CD4-positive, alpha-beta memory T cell (primary cell): ENCODE data around the gene CLEC4E. TPM values are rescaled to one million over a fixed set of nuclear protein-coding genes. Genes with fewer than 3 reads are reported as not detected.
"Not testable (repeated sequence)": the region's sequence is repeated elsewhere in the genome, so short reads cannot be mapped to it uniquely, and the experiment has no call there.

Source experiments
- CTCF ChIA-PET: fragments of 350-600 bp; sonication (Branson Sonifier 250); formaldehyde crosslinking; loops from one replicate; lab custom pipeline; 2021; ENCODE audit warnings: inconsistent platforms; ENCODE audit not compliant: partially characterized antibody; lab: Charles Lee
- POLR2A ChIA-PET: fragments of 350-600 bp; sonication (Branson Sonifier 250); formaldehyde crosslinking; loops from one replicate; lab custom pipeline; 2021; ENCODE audit not compliant: partially characterized antibody; lab: Charles Lee
- DNase-seq, 5 donors: peaks; one replicate each; pipeline versions ENCODE4 v3.0.0 to v3.0.0-alpha.2; 2020 to 2022; ENCODE audit warnings: mixed read lengths in 1 of 5
- H3K27ac ChIP-seq: one replicate; pipeline ENCODE4 v1.7.0; 2013; ENCODE audit warnings: low read depth, low read length
- H3K27me3 ChIP-seq: 2 replicates; pipeline ENCODE4 v1.7.0; 2013; ENCODE audit warnings: mild to moderate bottlenecking, low read length, moderate library complexity; ENCODE audit not compliant: insufficient read depth
- H3K36me3 ChIP-seq: 2 replicates; pipeline ENCODE4 v1.7.0; 2013; ENCODE audit warnings: mild to moderate bottlenecking, low read length, moderate library complexity; ENCODE audit not compliant: insufficient read depth
- H3K4me1 ChIP-seq: 2 replicates; pipeline ENCODE4 v1.7.0; 2013; ENCODE audit warnings: mild to moderate bottlenecking, low read length, moderate library complexity; ENCODE audit not compliant: insufficient read depth
- H3K4me3 ChIP-seq, 2 donors: one replicate each; pipeline ENCODE4 v1.7.0; 2013; ENCODE audit warnings: low read length in 2 of 2, mild to moderate bottlenecking in 1 of 2
- H3K9me3 ChIP-seq, 2 donors: one replicate each; pipeline ENCODE4 v1.7.0; 2013; ENCODE audit warnings: low read length in 2 of 2, control low read depth in 1 of 2; ENCODE audit not compliant: control insufficient read depth in 1 of 2
- H3K27ac Mint-ChIP-seq, 7 donors: one replicate each; pipeline ENCODE4 v1.8.0; 2020 to 2021; ENCODE audit warnings: mixed read lengths in 7 of 7, mild to moderate bottlenecking in 6 of 7, inconsistent platforms in 3 of 7, moderate library complexity in 3 of 7
- H3K27me3 Mint-ChIP-seq, 2 donors: one replicate each; pipeline ENCODE4 v1.8.0; 2020 to 2021; ENCODE audit warnings: mixed read lengths in 2 of 2
- H3K36me3 Mint-ChIP-seq, 2 donors: one replicate each; pipeline ENCODE4 v1.8.0; 2020 to 2021; ENCODE audit warnings: mixed read lengths in 2 of 2, inconsistent platforms in 1 of 2, mild to moderate bottlenecking in 1 of 2
- H3K4me1 Mint-ChIP-seq, 4 donors: one replicate each; pipeline ENCODE4 v1.8.0; 2020 to 2021; ENCODE audit warnings: mixed read lengths in 4 of 4, mild to moderate bottlenecking in 1 of 4
- H3K4me3 Mint-ChIP-seq, 8 donors: one replicate each; pipeline ENCODE4 v1.8.0; 2020 to 2021; ENCODE audit warnings: mixed read lengths in 8 of 8, mild to moderate bottlenecking in 7 of 8, moderate library complexity in 6 of 8, inconsistent platforms in 3 of 8
- H3K9me3 Mint-ChIP-seq, 8 donors: one replicate each; pipeline ENCODE4 v1.8.0; 2020 to 2021; ENCODE audit warnings: mixed read lengths in 8 of 8, mild to moderate bottlenecking in 5 of 8, inconsistent platforms in 3 of 8, moderate library complexity in 1 of 8
- intact Hi-C: fragments of 100-400 bp; cut with micrococcal nuclease; formaldehyde crosslinking; loops from one replicate; pipeline ENCODE4 v1.15.1; 2023
- polyA plus RNA-seq, 2 donors: library from polyadenylated mRNA; unstranded; fragments of 300-500 nt; fragmentation: Illumina TruSeq; gene quantifications; one replicate each; pipeline ENCODE4 v1.2.3, GENCODE V29; 2021
- total RNA-seq, 2 experiments: library from RNA; stranded (reverse); gene quantifications; one replicate each; pipeline ENCODE4 v1.2.3, GENCODE V29; 2021

The CLEC4E gene
- total and polyA plus RNA-seq, 4 experiments from 2014 or later: 0.89 TPM; not detected in 3

DNA sequence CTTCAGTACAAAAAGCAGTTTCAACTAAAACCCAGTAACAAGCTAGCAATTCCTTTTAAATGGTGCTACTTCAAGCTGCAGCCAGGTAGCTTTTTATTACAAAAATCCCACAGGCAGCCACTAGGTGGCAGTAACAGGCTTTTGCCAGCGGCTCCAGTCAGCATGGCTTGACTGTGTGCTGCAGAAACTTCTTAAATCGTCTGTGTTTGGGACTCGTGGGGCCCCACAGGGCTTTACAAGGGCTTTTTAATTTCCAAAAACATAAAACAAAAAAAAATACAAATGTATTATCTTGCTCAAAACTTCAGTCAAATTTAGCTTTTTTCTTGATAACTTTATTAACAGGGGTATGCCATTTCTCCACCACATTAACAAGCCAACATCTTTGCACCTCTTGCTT, 3.6 kb upstream of the CLEC4E start:
- Histone ChIP-seq H3K36me3 (no peaks in the 10 kb centered on the region), H3K9me3 (no peaks in the 10 kb centered on the region), H3K27me3 (no peaks in the 10 kb centered on the region), H3K4me1 (peaks cover 6% of the 10 kb centered on the region), H3K4me3 (no peak overlapping the region), H3K27ac (no peak overlapping the region)
- H3K36me3 Mint-ChIP-seq: no peaks in the 10 kb centered on the region
- intact Hi-C loops: loop anchor here (1.0 to 5.0 kb wide), 7 partner anchors 65 to 505 kb away; no protein-coding TSS in a partner anchor
- H3K27ac Mint-ChIP-seq: no peak overlapping the region
- H3K9me3 Mint-ChIP-seq: no peaks in the 10 kb centered on the region
- ChIA-PET POLR2A (interaction anchor here (0.5 to 1.7 kb wide), 7 partner anchors 51 to 506 kb away, joined by 3 to 10 read pairs (median 4); no protein-coding TSS in a partner anchor), CTCF (interaction anchor here (0.6 to 6.5 kb wide), 59 partner anchors 10 to 506 kb away, joined by 3 to 130 read pairs (median 6); partner anchors contain the start of genes AICDA and M6PR)
- DNase-seq: peak; percentile 69 to 79 (median 72)
- peaks cover 15 to 20% of the 10 kb centered on the region in 2 donors for H3K27me3 Mint-ChIP-seq
- H3K4me1 Mint-ChIP-seq: peaks cover 0 to 10% (median 5%) of the 10 kb centered on the region in 4 donors
- peak overlapping the region in 7 of 8 donors; percentile 37 to 59 (median 51) for H3K4me3 Mint-ChIP-seq

GRCh38 chr12:8541562-8541961, 857 bp upstream of the CLEC4E start:
- intact Hi-C loops: loop anchor here (5.0 kb wide), 1 partner anchor 116 kb away; no protein-coding TSS in a partner anchor
- H3K27me3 ChIP-seq: no peaks in the 10 kb centered on the region
- Mint-ChIP-seq H3K9me3 (no peaks in the 10 kb centered on the region), H3K4me1 (peaks cover 0 to 9% (median 5%) of the 10 kb centered on the region in 4 donors), H3K27me3 (peaks cover 11 to 17% of the 10 kb centered on the region in 2 donors), H3K27ac (peak overlapping the region in 1 of 7 donors; percentile 31), H3K4me3 (peak overlapping the region in 1 of 8 donors; percentile 4), H3K36me3 (no peaks in the 10 kb centered on the region)
- peaks cover 6% of the 10 kb centered on the region for H3K4me1 ChIP-seq
- POLR2A ChIA-PET: no interaction called here
- no peak overlapping the region for H3K27ac ChIP-seq
- CTCF ChIA-PET: interaction anchor here (1.0 to 2.2 kb wide), 8 partner anchors 20 to 508 kb away, joined by 3 to 7 read pairs (median 5); no protein-coding TSS in a partner anchor
- H3K9me3 ChIP-seq: no peaks in the 10 kb centered on the region
- DNase-seq: no peak
- H3K4me3 ChIP-seq: no peak overlapping the region
- H3K36me3 ChIP-seq: no peaks in the 10 kb centered on the region

DNA sequence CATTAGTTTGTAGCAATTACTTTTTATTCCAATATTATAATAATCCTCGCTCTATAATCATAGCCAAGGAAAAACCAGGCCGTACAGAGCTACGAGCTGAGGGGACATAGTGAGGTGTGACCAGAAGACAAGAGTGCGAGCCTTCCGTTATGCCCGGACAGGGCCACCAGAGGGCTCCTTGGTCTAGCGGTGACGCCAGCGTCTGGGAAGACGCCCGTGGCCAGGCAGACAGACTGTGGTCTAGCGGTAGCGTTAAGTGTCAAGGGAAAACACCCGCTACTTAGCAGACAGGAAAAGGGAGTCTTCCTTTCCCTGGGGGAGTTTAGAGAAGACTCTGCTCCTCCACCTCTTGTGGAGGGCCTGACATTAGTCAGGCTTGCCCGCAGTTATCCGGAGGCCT, 2.9 kb downstream of the CLEC4E start:
- H3K4me3 Mint-ChIP-seq, H3K27ac ChIP-seq, H3K4me1 ChIP-seq, H3K36me3 ChIP-seq, H3K9me3 Mint-ChIP-seq, H3K9me3 ChIP-seq, H3K27me3 ChIP-seq, intact Hi-C loops, H3K4me3 ChIP-seq, H3K4me1 Mint-ChIP-seq, H3K36me3 Mint-ChIP-seq, H3K27ac Mint-ChIP-seq, DNase-seq, POLR2A ChIA-PET: not testable (repeated sequence)
- peaks cover 14 to 19% of the 10 kb centered on the region in 2 donors for H3K27me3 Mint-ChIP-seq
- CTCF ChIA-PET: interaction anchor here (1.2 kb wide), 1 partner anchor 349 kb away, joined by 3 read pairs; no protein-coding TSS in a partner anchor

GRCh38 chr12:8532045-8532444, 8.7 kb downstream of the CLEC4E start:
- Mint-ChIP-seq H3K4me3 (no peak overlapping the region), H3K9me3 (peaks cover 0 to 1% (median 0%) of the 10 kb centered on the region in 8 donors), H3K27ac (no peak overlapping the region), H3K36me3 (no peaks in the 10 kb centered on the region), H3K27me3 (peaks cover 11 to 17% of the 10 kb centered on the region in 2 donors), H3K4me1 (no peaks in the 10 kb centered on the region)
- H3K27ac ChIP-seq: no peak overlapping the region
- no peak for DNase-seq
- intact Hi-C loops: no loop called here
- H3K4me3 ChIP-seq: no peak overlapping the region
- ChIA-PET POLR2A (no interaction called here), CTCF (no interaction called here)
- H3K9me3 ChIP-seq: no peaks in the 10 kb centered on the region
- no peaks in the 10 kb centered on the region for H3K4me1 ChIP-seq
- no peaks in the 10 kb centered on the region for H3K27me3 ChIP-seq
- H3K36me3 ChIP-seq: no peaks in the 10 kb centered on the region

GRCh38 chr12:8527250-8528130, 13.2 kb downstream of the CLEC4E start:
- CTCF ChIA-PET: no interaction called here
- peaks cover 2 to 27% (median 15%) of the 10 kb centered on the region in 8 donors for H3K9me3 Mint-ChIP-seq
- no peak overlapping the region for H3K27ac Mint-ChIP-seq
- H3K4me3 Mint-ChIP-seq: no peak overlapping the region
- Histone ChIP-seq H3K27me3 (no peaks in the 10 kb centered on the region), H3K36me3 (no peaks in the 10 kb centered on the region), H3K4me1 (no peaks in the 10 kb centered on the region), H3K9me3 (no peaks in the 10 kb centered on the region), H3K27ac (no peak overlapping the region), H3K4me3 (no peak overlapping the region)
- POLR2A ChIA-PET: no interaction called here
- H3K27me3 Mint-ChIP-seq: peaks cover 25 to 33% of the 10 kb centered on the region in 2 donors
- peaks cover 0 to 4% of the 10 kb centered on the region in 2 donors for H3K36me3 Mint-ChIP-seq
- no peak for DNase-seq
- intact Hi-C loops: no loop called here
- H3K4me1 Mint-ChIP-seq: no peaks in the 10 kb centered on the region

DNA sequence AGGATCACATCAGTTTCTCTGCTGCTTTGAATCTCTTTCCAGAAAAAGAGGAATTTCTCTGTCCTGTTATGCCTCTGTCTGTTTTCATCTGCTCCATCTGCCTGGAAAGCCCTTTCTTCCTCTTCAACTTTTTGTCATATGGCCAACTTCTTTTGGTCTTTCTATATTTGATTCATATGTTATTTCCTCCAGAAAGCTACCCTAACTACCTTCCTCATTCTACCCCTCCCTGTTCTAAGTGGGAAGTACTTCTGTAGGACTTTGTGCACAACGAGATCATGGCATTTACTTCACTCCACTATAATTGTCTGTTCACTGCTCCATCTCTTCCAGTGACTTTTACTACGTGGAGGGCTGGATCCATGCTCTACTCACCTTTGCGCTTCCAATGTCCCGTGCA, 21.5 kb downstream of the CLEC4E start:
- POLR2A ChIA-PET: no interaction called here
- CTCF ChIA-PET: no interaction called here
- Histone ChIP-seq H3K4me3 (no peak overlapping the region), H3K36me3 (no peaks in the 10 kb centered on the region), H3K9me3 (no peaks in the 10 kb centered on the region), H3K27ac (no peak overlapping the region), H3K27me3 (no peaks in the 10 kb centered on the region), H3K4me1 (no peaks in the 10 kb centered on the region)
- no peak overlapping the region for H3K4me3 Mint-ChIP-seq
- no peaks in the 10 kb centered on the region for H3K4me1 Mint-ChIP-seq
- H3K36me3 Mint-ChIP-seq: no peaks in the 10 kb centered on the region
- peaks cover 18 to 26% of the 10 kb centered on the region in 2 donors for H3K27me3 Mint-ChIP-seq
- DNase-seq: no peak
- H3K27ac Mint-ChIP-seq: no peak overlapping the region
- intact Hi-C loops: no loop called here
- H3K9me3 Mint-ChIP-seq: peaks cover 0 to 9% (median 6%) of the 10 kb centered on the region in 8 donors

- Histone ChIP-seq H3K36me3 (no peaks in the 10 kb centered on the region), H3K9me3 (no peaks in the 10 kb centered on the region), H3K4me1 (no peaks in the 10 kb centered on the region), H3K27ac (no peak overlapping the region), H3K27me3 (no peaks in the 10 kb centered on the region), H3K4me3 (no peak overlapping the region)
- no peak for DNase-seq
- H3K27me3 Mint-ChIP-seq: peaks cover 20 to 24% of the 10 kb centered on the region in 2 donors
- intact Hi-C loops: no loop called here
- no peaks in the 10 kb centered on the region for H3K36me3 Mint-ChIP-seq
- H3K4me3 Mint-ChIP-seq: no peak overlapping the region
- ChIA-PET CTCF (no interaction called here), POLR2A (no interaction called here)
- no peaks in the 10 kb centered on the region for H3K4me1 Mint-ChIP-seq
- H3K27ac Mint-ChIP-seq: no peak overlapping the region
- H3K9me3 Mint-ChIP-seq: peaks cover 0 to 2% (median 0%) of the 10 kb centered on the region in 8 donors
These were observed 22.7 kb downstream of the CLEC4E start for GRCh38 chr12:8517971-8518370.
